RWPE1 (cell line): Measurements from ENCODE around the gene EGFR.

Source experiments
- CTCF ChIA-PET: fragments of 350-600 bp; sonication (Branson Sonifier 250); formaldehyde crosslinking; extraction: SDS; loops from one replicate; lab custom pipeline; 2021; lab: Yijun Ruan, JAX
- POLR2A ChIA-PET: fragments of 400-600 bp; formaldehyde crosslinking; extraction: SDS; loops from one replicate; lab custom pipeline; 2020; ENCODE audit warnings: antibody characterized with exemption; ENCODE audit not compliant: low non-redundant PET; lab: Yijun Ruan, JAX
- DNase-seq: peaks from one replicate; pipeline ENCODE4 v3.0.0; 2012; ENCODE audit warnings: low spot score
- H3K27ac ChIP-seq: fragments of 450-650 bp; 2 replicates; pipeline ENCODE4 v1.5.1; 2017
- TF ChIP-seq, protein P1 (sequence below): fragments of 450-650 bp; conservative IDR thresholded peaks from 2 replicates; pipeline ENCODE4 v1.5.1; 2017; ENCODE audit warnings: low read depth, mild to moderate bottlenecking

EGFR gene

DNA sequence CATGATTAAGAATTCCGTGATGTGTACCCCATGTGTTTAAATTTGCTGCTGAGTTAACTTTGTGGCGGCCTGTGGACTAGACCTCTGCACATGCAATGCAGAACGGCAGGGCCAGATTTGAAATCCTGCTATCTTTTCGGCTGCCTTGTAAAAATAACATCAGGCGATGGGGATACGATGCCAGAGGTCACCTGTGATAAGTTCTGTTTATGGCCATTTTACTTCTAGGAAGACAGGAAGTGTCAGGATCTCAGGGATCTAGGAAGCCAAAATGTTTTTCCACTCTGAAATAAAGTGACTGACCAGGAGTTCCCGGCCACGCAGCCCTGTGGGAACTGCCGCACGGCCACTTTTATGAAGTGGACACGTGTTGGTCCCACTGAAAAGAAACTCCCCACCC is 77.5 kb downstream of the EGFR start:
- TF ChIP-seq, protein P1, sequence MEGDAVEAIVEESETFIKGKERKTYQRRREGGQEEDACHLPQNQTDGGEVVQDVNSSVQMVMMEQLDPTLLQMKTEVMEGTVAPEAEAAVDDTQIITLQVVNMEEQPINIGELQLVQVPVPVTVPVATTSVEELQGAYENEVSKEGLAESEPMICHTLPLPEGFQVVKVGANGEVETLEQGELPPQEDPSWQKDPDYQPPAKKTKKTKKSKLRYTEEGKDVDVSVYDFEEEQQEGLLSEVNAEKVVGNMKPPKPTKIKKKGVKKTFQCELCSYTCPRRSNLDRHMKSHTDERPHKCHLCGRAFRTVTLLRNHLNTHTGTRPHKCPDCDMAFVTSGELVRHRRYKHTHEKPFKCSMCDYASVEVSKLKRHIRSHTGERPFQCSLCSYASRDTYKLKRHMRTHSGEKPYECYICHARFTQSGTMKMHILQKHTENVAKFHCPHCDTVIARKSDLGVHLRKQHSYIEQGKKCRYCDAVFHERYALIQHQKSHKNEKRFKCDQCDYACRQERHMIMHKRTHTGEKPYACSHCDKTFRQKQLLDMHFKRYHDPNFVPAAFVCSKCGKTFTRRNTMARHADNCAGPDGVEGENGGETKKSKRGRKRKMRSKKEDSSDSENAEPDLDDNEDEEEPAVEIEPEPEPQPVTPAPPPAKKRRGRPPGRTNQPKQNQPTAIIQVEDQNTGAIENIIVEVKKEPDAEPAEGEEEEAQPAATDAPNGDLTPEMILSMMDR = no peak
- POLR2A ChIA-PET = no interaction called here
- DNase-seq = no peak
- CTCF ChIA-PET = no interaction called here
- H3K27ac ChIP-seq = peak overlapping the region; percentile 52

DNA sequence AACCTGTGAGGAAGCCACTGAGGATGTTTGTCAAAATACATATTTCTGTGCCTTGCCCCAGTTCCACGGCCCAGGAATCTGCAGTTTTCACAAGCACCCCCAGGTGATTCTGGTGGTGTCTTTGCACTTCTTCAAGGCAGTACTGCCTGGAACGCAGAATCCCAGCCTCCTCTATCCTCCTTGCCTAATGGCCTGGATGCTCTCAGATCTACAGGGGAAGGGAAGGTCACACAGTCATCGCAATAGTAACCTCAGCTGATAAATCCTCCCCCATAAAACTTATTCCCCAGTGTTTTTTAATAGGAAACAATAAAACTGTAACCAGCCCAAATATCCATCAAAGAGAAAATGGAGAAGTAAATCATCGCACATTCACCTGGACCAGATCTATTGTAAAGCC is 78.3 kb downstream of the EGFR start:
- TF ChIP-seq, protein P1 = no peak
- POLR2A ChIA-PET = no interaction called here

DNA sequence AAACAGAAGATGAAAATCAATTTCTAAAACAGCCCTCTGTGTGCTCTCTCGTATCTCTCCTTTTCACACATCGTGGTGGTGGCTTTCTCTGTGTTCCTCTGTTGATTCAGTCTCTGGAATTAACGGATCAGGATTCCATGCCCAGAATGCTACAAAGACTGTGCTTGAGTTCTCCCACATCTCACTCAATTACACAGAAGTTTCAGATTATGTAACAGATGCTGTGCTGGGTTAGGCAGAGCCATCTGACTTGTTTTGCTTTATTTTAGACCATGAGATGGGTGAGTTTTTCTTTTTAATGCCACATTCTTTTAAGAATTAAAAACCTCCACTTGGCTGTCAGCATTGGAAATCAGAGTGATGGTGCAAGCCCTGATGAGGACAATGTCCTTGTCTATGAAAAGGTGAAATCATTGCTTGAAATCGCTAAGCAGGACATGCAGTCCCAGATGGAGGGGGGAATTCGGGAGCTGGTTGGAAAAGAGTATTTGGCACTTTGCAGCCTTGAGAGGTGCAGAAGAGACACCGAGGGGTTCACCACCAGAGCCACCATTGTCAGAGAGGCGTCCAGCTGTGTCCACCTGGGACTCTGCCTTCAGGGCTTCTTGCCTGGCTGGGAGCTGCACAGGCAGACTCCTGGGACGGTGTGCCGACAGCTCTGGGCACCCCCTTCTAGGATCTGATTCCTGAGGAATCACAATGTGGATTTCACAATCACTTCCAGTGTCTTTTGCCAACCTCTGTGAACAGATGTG is 80.4 kb downstream of the EGFR start:
- ChIA-PET CTCF (interaction anchor here (0.5 to 0.7 kb wide), 2 partner anchors 13 to 42 kb away, joined by 4 to 6 read pairs; no protein-coding TSS in a partner anchor), POLR2A (no interaction called here)
- no peak for DNase-seq
- peak overlapping the region; percentile 79 for H3K27ac ChIP-seq
- TF ChIP-seq, protein P1 = no peak

More for the DNA sequence above, 78.3 kb downstream of the EGFR start:
- CTCF ChIA-PET = no interaction called here
- H3K27ac ChIP-seq = peak overlapping the region; percentile 52
- no peak for DNase-seq

DNA sequence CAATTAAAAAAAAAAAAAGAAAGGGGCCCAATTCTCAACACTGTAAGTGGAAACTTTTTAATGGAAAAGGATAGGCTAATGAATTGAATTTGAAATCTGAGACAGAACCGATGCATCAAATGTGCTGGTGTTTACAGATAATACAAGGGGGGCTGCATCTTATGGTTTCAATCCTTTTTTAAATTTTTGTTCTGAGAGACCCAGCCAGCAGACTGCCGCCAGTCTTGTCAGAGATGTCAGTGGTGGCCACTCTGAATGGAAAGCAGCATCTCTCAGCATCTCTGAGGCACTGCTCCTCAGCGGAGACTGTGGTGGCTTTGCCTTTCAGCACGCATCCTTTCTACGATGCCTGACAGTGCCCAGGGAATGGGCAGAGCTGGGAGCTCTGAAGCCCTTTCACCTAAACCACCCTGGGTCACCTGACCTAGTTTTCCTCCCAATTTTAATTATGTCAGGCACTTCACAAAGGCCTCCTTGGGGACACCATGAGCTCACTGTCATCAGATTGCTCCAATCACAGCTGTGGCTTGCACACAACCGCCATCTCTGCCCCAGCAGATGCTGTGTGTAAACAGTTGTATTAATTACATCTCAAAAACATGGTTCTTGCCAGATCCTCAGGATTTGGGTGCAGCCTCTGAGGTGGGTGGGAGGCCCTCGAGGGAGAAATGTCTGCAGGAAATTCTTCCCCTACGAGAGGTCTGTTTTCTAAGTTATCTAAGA is 81.2 kb downstream of the EGFR start:
- no peak for DNase-seq
- POLR2A ChIA-PET = no interaction called here
- TF ChIP-seq, protein P1 = no peak
- peak overlapping the region; percentile 79 for H3K27ac ChIP-seq
- CTCF ChIA-PET = interaction anchor here (0.7 kb wide), 1 partner anchor 13 kb away, joined by 4 read pairs; no protein-coding TSS in a partner anchor

DNA sequence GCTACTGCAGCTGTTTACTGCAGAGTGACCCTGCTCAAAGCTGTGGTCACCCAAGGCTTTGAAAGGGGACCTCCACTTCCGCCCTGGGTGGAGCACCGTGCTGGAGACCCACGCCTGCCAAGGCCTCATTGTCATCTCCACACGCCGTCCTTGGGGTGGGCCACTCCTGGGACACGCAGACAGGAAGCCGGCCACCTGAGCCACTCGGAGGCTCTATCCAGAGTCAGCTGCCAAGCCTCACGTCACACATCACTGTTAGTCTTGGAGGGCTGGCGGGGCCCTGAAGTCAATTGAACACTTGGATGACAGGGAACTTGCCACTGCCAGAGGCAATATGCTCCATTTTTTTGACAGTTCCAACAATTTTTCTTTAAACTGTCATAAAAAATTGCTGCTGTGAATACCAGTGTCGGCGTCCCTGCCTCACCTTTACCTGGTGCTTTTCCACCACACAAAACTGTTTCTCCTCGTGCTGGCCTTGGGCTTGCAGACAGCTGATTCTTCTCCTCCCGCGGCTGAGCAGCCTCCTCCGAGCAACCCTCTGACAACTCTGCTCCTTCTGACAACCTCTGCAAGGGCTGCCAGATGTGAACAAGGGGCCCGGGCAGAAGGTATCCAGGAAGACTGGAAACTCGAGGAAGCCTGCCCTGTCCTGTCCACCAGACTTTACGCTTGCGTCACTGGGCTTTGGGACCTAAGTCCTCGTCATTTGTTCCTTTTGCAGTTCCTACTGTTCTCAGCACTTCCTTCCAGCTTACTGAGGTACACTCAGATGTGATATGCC is 81.9 kb downstream of the EGFR start:
- TF ChIP-seq, protein P1 = no peak
- peak overlapping the region; percentile 79 for H3K27ac ChIP-seq
- CTCF ChIA-PET = no interaction called here
- DNase-seq = no peak
- POLR2A ChIA-PET = no interaction called here

DNA sequence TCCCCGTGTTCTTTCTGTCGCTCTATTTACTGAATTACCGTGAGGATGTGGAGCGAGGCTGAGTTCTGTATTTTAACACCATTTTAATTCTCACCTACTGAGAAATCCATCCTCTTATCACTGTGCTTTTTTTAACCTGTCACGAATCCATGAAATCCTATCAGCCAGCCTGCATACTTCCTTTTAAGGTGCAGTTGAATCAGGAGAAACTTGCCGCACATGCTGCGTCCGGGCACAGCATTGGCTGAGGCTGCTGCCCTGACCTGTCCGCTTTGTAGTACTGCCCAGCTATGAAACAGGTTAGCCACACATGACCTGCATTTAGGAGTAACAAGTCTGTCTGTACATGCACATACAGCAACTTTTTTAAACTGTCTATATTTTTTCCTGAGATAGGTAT is 82.5 kb downstream of the EGFR start:
- CTCF ChIA-PET = no interaction called here
- POLR2A ChIA-PET = no interaction called here
- no peak for DNase-seq
- H3K27ac ChIP-seq = peak overlapping the region; percentile 79
- TF ChIP-seq, protein P1 = no peak
